HG03521 (cell line): Measurements from ENCODE around the gene TNN.

ENCODE experiments used
- ATAC-seq: cut with Tn5 transposase; IDR thresholded peaks from one replicate; pipeline ENCODE4 v1.9.1; 2021; ENCODE audit warnings: mild to moderate bottlenecking, moderate library complexity; ENCODE audit not compliant: unreplicated experiment

TNN gene

DNA sequence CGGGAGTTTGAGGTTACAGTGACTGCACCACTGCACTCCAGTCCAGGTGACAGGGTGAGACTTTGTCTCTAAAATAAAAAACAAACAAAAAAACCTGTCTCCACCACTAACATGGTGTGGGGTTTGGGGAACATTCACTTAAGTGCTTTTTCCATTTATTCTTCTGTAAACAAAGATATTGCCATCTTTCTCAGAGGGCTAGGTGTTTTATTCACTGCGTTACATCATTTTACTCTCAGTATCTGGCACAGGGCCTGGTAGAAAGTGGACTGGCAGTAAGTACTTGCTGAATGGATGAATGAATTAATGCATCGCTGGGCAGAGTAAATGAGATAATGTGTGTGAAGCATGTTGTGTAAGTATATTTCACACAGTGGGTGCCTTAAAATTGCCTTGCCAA lies 104.9 kb downstream of the TNN start:
- no peak for ATAC-seq

DNA sequence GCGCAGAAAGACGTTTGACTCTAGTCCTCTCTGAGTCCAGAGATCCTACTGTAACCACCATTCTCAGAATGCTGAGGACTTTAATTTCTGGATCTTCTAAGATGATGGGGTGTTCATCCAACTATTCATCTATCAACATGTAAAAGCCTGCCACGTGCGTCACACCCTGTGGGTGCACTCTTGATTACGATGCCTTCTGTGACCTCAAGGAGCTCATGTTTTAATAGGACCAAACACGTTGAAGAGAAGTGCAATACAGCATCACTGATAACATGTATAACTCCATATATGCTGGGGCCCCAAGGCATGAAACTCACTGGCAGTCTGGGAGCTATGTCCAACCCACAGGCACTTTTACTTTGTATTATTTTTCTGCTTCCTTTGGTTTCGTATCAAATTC lies 105.9 kb downstream of the TNN start:
- no peak for ATAC-seq

DNA sequence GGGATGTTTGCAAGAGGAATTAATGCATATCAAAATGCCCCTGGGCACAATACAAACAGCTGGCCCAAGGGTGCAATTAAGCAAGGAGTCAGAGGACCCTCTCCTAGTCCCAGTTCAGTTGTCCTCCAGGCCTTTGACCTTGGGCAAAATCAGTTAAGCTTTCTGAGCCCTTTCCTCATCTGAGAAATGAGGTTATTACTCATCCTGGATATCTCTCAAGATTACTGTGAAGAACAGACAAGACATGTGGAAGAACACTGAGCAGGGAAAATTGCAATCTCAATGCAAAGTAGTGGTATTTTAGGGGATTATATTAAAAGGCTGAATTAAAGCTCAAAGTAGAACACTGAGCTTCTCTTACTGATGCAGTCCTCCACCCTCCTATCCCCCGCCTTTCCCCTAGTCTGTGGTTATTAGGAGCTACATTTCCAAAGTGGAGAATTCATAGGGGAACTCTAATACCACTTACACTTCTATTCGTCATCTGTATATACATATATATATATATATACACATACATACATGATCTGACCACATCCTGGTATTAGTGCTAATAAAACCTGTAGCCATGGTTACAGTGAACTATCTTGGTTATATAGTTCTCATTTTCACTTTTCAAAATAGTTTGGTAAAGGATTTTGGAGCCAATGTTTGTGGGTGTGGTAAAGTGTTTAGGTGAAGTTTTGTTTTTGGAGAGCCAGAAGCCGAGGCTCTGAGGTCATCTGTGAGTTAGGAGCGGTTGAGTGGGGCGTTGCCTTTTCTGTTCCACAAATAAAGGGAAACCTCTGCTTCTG lies 106.9 kb downstream of the TNN start:
- ATAC-seq = peak; percentile 87

DNA sequence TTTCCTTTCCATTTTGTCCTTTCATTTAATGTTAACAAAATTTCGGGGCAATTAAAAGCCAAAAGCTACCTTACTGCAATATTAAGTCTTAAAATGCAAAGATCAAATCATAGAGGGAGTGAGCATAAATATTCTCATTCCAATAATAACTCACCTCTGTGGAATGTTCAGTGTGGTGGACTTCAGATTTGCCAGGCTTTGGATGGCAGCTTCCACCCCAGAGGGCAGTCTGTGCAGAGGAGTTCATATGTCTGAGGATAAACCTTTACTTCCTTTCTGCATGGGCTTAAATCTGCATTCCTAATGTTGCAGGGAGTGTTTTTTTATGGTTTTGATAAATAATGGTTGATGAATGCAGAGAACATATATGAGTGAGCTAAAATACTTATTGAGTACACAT lies 108.6 kb downstream of the TNN start:
- no peak for ATAC-seq

DNA sequence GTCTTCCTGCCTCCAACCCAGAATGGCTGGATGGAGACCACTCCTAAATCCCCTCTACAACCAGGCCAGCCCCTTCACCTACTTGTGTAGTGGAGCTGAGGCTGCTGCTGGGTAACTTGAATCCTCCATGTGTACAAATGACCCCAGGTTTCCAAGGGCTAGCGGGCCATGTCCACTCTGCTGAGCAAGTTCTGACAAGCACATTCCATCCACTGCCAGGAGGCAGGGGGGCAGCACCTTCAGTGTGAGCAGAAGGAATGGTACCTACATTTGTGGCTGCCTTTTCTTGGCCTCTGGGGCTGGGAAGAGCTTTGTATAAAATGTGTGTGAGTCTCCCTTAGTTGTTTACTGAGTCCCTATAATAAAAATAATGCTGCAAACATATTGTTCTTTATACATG lies 110.4 kb downstream of the TNN start:
- ATAC-seq = no peak

DNA sequence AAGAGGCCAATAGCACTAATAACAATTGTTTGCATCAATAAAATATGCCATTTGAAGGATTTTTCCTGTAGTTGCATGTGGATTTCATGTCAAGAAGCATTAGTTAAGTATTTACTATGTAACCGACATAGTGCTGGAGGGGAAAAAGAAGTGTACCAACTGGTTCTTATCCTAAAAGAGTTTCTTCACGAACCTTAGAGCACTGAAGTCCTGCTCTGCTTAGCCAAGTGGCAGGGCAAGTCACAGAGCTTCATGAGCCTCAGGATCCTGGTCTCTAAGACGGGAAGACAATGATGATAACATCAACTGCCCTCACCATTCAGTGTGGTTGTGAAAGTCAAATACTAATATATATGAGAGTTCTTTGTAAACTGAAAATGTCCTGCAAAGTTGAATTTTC lies 110.8 kb downstream of the TNN start:
- no peak for ATAC-seq

DNA sequence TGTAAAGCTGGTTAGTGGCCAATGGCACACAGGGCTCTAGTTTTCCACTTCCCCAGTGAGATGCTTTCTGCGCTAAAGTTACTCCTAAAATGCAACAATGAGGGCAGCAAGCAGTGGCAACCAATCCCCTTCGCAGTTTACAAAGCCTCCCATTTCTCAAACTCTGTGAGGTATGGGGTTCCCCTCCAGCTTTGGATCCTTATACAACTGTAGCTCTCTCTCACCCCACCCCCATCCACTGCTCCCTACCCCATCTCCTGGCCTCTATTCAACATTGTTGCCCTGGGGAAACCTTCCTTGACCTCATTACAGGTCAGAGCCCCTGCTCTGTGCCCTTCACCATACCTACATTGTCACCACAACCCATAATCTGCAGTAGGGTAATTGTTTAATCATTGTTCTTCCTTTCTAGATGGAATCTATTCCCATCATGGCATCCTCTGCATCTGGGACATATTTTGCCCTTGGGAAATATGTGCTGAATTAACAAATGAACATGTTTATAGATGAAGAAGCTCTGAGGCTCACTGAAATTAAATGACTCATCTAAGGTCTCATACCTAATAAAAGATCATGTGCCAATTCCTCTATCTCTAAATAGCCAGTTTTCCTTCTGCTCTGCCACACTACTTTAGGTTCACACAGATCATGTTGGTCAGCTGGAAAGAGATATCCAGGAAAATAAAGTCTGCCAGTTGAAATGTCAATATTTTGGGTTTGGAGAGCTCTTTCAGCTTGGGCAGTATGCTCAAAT lies 112.4 kb downstream of the TNN start:
- ATAC-seq = no peak

DNA sequence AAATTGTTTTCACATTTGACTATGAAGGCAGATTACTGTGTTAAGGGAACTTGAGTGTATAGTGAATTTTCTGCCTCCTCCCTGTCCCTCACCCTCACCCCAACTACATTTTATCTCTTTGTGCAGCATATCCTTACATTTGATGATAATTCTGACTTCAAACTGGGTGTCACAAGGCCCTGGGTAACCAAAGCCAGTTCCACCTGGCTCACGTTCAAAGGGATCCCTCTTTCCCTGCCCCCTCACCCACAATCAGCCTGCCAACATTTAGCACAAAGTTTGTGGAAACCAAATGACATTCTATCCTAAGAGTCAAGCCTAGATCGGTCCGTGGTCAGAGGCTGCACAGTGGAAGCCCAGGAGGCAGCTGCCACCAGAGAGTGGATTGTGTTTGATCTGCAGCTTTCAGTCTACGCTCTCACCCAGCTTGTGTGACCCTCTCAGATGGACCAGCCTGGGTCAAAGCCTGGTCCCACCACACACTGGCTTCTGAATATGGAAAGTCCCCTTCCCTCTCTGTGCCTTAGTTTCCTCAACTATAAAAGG lies 114.6 kb downstream of the TNN start:
- ATAC-seq = no peak

DNA sequence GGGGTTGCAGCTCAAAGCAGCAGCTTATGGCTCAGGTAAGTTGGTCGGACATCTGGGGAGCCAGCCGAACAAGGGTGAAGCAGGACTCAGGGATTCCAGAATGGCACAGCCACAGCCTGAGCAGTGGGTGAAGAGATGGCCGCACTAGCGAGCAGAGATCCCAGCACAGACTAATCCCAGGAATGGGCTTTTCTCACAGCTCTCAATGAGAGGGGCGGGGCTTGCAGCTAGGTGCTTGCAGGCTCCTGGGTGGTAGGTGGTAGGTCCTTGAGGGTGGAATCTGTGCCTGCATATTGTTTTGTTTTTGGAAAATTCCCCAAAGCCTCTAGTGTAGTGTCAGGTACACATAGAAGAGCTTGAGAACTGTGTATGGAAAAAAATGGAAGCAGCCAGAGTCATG lies 116.0 kb downstream of the TNN start:
- ATAC-seq = no peak

DNA sequence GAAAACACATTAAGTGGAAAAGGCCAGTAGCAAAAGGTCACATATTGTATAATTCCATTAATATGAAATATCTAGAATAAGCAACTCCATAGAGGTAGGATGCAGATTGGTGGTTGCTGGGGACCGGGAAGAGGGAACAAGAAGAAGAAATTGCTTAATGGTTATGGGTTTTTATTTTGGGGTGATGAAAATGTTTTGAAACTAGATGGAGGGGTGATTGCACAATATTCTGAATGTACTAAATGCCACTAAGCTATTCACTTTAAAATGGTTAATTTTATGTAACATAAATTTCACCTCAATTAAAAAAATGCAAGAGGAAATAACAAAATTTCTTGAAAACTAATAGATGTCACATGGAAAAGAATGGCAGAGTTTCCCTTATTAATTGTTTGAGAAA lies 118.3 kb downstream of the TNN start:
- ATAC-seq = no peak

DNA sequence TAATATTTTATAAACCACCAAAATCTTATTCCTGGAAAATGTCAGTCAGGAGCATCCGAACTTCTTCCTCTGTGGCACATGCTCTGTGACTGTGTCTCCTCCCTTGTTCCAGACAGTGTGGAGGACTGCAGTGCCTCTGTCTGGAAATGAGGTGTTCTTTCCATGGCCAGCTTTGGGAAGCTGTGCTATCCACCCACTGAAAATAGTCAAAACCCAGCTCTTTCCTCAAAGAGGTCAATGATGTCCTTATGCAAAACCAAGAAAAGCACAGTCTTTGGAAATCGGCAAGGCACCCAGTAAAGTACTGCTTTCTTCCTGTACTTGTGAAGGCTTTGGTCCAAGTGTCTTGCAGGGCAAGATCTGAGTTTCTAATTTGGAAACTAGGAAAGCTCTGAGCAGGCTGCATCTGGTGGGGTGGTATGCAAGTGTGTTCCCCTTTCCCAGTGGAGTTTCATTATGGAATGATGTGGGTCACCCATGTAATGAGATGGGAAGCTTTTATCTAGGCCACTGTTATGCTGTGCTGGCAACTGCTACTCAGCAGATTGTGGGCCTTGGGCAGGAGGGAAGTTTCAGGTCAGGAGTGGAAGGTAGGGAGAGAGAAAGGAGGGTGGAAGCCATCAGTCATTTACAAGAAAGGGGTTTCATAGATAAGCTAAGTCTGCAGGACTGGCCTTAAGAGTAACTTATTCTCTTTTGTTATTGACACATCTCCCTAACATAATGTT lies 119.0 kb downstream of the TNN start:
- ATAC-seq = no peak

DNA sequence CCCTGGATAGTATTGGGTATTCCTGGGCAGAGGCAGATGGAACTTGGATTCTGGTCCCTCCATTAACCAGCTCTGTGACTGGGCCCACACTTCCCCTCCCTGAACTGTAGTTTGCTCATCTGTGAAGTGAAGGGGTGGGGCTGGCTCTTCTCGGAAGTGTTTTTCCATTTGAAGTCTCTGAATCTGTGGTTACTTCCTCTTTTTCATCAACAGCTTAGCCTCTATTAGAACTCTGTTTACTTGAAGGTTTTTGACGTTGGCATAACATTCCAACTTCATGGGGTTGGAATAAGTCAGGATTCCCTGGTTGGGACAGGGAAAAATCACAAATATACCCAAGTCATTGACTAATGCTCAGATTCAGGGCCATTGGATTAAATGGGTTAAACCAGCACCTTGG lies 121.3 kb downstream of the TNN start:
- peak; percentile 67 for ATAC-seq

DNA sequence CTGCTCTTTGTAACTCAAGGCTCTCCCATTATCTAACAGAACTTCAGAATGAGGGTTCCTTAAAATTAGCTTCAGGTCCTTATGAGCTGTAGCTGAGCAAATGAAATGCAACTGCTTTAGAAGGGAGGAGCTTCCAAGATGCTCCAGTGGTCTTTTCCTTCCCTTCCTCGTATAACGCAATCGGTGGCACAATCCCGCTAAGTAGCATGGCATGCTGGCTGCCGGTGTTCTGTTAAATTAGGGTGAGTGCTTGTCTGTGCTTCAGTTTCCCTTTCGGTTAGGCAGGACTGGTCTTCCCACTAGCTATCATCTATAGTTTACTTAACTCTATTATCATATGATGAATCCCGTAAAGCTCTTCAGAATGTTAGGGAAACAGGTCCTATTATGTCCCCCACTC lies 124.0 kb downstream of the TNN start:
- peak; percentile 23 for ATAC-seq

DNA sequence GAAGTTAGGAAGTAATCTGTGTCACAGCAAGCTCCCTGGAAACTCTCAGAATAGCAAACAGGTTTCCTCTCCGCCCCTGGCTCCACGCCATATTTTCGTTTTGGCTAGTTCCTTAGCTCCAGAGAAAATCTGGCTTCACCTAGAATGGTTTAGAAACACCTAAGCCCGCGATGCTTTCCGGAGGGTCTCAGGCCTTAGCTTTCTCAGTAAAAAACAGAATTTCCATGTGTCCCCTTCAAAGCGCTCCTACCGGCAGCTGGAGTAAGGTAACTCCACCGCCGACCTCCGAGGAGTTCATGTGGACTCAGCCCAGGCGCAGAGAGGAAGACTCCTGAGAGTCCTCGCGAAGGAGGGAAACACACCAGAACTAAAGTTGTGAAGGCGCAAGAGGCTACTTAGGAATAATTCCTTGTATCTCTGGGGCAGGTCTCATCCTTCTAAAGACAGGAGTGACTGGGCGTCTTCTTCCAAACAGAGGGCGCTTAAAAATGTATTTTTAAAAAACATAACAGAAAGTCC lies 124.5 kb downstream of the TNN start:
- ATAC-seq = no peak

DNA sequence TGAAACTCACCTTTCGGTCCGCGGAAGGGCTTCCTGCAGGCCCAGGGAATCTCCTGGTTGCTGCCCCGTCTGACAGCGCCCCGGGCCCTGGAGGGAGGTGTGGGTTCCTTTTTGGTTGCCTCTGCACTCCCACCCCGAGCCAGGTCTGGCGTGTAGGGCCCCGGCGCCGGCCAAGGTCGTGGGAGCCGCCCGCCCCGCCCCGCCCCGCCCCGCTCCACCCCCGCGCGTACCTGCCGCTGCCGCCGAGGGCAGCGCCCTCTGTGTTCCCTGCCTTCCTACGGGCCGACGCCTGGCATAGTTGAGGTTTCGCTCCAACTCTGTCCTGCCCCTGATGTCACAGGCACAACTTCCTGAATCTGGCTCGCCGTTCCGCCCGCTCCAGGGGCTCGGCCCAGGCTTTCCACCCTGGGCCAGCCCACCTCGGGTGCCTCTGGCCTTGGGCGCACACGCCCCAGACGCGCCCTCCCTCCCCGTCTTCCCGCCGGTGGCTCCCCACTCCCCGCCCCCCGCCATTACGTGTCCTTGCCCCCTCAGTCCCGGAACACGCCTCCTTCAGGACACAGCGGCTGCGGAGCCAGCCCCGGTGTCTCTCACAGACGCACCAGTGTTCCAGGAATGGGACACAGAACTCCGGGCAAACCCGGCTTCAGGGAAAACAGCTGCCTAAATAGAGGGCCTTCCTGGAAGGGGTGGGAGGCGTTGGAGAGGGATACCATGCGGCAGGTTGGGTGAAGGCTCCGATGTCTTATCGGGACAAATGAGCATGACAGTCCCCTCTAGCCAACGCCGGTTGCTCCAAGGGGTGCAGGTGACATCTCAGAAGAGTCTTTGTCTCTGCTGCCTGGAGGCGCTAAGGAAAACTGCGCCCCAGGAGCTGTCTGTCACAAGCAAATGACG lies 125.2 kb downstream of the TNN start, which contains the start of gene KIAA0040:
KIAA0040 (minus strand) TSS at position 147 of the 897 bp plus-strand sequence. CDS start 31,763 bp downstream, outside the sequence.
- ATAC-seq = peak; percentile 45

DNA sequence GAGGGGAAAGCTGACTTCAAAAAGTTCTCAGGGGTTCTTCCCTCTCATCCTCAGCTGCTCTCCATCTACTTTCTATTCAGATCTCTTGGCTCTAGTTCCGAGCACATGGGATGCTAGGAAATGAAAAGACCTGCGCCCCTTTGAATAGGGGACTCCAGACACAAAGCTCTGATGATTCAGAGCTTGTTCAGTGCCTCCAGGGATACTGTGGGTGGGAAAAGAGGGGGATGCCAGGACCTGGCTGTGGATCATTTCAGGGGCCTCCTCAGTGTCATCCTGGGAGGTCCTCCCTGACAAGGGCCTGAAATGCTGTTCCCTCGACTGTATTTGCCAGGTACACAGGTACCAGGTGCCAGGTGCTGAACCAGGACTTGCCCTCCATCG lies 125.9 kb downstream of the TNN start:
- ATAC-seq = no peak

DNA sequence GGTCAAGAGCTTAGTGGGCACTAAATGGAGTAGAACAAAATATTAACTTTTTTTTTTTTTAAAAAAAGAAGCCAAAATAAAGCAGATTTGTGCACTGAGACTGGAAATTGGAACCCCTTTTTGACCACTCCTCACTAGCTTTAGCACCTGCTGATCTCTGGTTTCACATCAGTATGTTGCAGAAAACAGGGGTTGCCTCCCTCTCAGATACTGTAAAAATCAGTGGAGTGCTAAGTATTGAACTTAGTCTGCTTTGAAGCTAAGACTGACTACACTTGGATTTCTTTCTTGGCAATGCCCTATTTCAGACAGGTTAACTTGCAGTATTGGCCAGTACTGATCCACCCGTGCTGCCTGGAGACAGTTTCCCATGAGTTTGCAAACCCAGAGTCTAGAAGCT lies 127.6 kb downstream of the TNN start:
- no peak for ATAC-seq

DNA sequence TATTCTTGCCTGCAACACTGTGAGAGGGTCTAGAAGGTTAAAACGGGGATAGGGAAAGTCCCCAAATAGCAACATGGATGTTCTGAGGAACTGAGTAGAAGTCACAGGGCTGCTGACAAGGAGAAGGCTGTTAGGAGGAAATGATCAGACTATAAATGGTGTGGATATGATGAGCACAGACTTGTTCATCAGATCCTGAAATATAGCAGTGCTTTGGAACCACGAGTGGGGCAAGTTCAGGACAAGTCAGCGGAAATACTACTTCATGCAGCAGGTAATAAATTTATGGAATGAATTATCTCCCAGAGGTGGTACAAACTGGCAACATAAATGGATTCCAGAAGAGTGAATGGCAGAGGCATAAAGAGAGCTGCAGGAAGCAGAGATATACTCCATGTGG lies 128.2 kb downstream of the TNN start:
- ATAC-seq = no peak

DNA sequence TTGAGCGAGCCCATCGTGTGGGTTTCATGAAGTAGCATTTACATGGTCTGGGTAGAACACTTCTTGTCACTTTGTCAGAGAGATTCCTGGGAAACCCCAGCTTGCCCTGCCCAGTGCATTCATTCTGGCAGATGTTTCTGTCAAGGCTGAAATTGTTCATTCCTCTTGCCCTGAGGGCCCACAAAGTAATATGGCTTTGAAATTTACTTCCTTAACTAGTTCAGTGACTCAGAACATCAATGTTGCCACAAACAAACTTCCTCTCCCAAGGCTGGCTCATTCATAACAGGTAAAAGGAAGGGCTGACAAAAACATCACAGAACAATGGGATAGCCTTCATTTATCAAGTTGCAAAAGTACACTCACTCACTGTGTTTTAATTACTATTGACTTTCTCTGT lies 129.9 kb downstream of the TNN start:
- ATAC-seq = no peak
